K562 (cell line): Measurements from ENCODE around the gene ZNF672. TPM values are rescaled to one million over a fixed set of nuclear protein-coding genes. Genes with fewer than 3 reads are reported as not detected.

Source experiments
- CHD2 ChIP-seq: IDR thresholded peaks from 2 replicates; pipeline ENCODE4 v1.6.1; 2011; ENCODE audit warnings: low read depth, low read length
- IRF2 ChIP-seq: sonication (generic); formaldehyde crosslinking; IDR thresholded peaks from 2 replicates; pipeline ENCODE4 v1.8.1; 2022; ENCODE audit warnings: mild to moderate bottlenecking, missing genetic modification reagents
- ZNF282 ChIP-seq: sonication (generic); formaldehyde crosslinking; IDR thresholded peaks from 2 replicates; pipeline ENCODE4 v1.8.1; 2023; ENCODE audit warnings: missing genetic modification reagents
- ZNF408 ChIP-seq: fragments of 250-450 bp; sonication (Bioruptor Pico); IDR thresholded peaks from 2 replicates; pipeline ENCODE4 v1.4.0; 2020; ENCODE audit warnings: low read depth, mild to moderate bottlenecking, moderate library complexity
- polyA plus RNA-seq, 8 experiments: library from polyadenylated mRNA; depleted of rRNA in 4 of 8; stranded (reverse) in 5 of 8; unstranded in 3 of 8; fragments of >200 nt; fragmentation: Nextera tagmentation in 2 of 8; fragmentation: Illumina TruSeq in 1 of 8; extraction: Ambion mirVana in 2 of 8; extraction: Trizol in 1 of 8; gene quantifications; 2 replicates each; pipeline versions ENCODE4 v1.2.1 to v1.2.3, GENCODE V29; 2011 to 2014; ENCODE audit warnings: inconsistent platforms in 1 of 8, missing spikeins in 1 of 8
- total RNA-seq, 7 experiments: library from RNA; depleted of rRNA in 6 of 7; stranded (reverse); fragments of >200 nt in 6 of 7; fragmentation: Illumina TruSeq in 2 of 7; extraction: Trizol in 2 of 7; gene quantifications; 2 replicates each; pipeline versions ENCODE4 v1.2.1 to v1.2.3, GENCODE V29; 2011 to 2021; ENCODE audit warnings: low replicate concordance in 1 of 7
- TF ChIP-seq, protein P1 (sequence below): fragments of 450-650 bp; IDR thresholded peaks from 2 replicates; pipeline ENCODE4 v1.6.1; 2016; ENCODE audit warnings: low read depth
- TF ChIP-seq, protein P2 (sequence below): sonication (generic); formaldehyde crosslinking; IDR thresholded peaks from 2 replicates; pipeline ENCODE4 v1.8.0; 2022; ENCODE audit warnings: mild to moderate bottlenecking, missing genetic modification reagents, borderline replicate concordance
- TF ChIP-seq, protein P3 (sequence below): fragments of 250-450 bp; sonication (Bioruptor Pico); IDR thresholded peaks from 2 replicates; pipeline ENCODE4 v1.8.0; 2022; ENCODE audit warnings: moderate library complexity, mild to moderate bottlenecking, inconsistent platforms
- TF ChIP-seq, protein P4 (sequence below): IDR thresholded peaks from 3 replicates; pipeline ENCODE4 v1.6.1; 2011; ENCODE audit warnings: borderline replicate concordance, mild to moderate bottlenecking, moderate library complexity; ENCODE audit not compliant: insufficient read length; ENCODE audit errors: extremely low read depth

Gene ZNF672
- total and polyA plus RNA-seq, 9 of the 15 experiments (the other 6 are each of a cell fraction or from before 2014, with no cell fraction given), result 1.9 to 57.9 (median 24.1) TPM

DNA sequence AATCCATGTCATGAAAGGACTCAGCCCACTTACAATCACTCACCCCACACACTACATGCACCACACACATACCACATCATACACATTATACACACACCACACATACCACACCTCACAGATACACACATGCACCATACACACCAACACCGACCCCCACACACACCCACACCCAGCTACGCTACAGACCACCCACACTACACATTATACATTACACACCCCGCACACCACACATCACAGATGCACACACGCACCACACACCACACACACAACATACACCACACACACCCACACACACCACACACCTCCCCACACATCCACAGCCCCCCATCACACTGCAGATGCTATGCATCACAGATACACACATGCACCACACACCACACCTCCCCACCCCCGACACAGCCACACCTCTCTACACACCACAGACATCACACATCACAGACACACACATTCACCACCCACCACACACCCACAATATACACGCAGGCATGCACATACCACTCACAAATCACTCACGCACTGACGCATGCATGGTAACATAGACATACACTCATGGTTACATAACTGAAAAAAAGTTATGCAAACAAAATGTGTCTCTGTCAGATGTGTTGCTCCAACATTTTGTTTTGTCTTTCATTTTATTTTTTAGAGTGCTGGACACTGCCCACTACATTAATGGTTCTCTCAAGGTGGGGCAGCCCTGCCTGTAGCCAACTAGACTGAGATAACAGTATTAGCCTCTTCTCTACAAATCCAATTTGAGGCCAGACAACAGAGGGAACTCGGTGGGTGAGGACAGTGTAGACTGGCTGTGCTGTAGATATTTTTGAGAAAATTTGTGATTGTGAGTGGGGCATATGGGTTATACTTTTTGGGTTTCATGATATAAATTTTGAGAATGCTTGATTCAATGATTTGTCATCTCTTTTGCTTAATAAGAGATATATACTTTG is 52.8 kb downstream of the ZNF672 start (continued):
- TF ChIP-seq, protein P1, sequence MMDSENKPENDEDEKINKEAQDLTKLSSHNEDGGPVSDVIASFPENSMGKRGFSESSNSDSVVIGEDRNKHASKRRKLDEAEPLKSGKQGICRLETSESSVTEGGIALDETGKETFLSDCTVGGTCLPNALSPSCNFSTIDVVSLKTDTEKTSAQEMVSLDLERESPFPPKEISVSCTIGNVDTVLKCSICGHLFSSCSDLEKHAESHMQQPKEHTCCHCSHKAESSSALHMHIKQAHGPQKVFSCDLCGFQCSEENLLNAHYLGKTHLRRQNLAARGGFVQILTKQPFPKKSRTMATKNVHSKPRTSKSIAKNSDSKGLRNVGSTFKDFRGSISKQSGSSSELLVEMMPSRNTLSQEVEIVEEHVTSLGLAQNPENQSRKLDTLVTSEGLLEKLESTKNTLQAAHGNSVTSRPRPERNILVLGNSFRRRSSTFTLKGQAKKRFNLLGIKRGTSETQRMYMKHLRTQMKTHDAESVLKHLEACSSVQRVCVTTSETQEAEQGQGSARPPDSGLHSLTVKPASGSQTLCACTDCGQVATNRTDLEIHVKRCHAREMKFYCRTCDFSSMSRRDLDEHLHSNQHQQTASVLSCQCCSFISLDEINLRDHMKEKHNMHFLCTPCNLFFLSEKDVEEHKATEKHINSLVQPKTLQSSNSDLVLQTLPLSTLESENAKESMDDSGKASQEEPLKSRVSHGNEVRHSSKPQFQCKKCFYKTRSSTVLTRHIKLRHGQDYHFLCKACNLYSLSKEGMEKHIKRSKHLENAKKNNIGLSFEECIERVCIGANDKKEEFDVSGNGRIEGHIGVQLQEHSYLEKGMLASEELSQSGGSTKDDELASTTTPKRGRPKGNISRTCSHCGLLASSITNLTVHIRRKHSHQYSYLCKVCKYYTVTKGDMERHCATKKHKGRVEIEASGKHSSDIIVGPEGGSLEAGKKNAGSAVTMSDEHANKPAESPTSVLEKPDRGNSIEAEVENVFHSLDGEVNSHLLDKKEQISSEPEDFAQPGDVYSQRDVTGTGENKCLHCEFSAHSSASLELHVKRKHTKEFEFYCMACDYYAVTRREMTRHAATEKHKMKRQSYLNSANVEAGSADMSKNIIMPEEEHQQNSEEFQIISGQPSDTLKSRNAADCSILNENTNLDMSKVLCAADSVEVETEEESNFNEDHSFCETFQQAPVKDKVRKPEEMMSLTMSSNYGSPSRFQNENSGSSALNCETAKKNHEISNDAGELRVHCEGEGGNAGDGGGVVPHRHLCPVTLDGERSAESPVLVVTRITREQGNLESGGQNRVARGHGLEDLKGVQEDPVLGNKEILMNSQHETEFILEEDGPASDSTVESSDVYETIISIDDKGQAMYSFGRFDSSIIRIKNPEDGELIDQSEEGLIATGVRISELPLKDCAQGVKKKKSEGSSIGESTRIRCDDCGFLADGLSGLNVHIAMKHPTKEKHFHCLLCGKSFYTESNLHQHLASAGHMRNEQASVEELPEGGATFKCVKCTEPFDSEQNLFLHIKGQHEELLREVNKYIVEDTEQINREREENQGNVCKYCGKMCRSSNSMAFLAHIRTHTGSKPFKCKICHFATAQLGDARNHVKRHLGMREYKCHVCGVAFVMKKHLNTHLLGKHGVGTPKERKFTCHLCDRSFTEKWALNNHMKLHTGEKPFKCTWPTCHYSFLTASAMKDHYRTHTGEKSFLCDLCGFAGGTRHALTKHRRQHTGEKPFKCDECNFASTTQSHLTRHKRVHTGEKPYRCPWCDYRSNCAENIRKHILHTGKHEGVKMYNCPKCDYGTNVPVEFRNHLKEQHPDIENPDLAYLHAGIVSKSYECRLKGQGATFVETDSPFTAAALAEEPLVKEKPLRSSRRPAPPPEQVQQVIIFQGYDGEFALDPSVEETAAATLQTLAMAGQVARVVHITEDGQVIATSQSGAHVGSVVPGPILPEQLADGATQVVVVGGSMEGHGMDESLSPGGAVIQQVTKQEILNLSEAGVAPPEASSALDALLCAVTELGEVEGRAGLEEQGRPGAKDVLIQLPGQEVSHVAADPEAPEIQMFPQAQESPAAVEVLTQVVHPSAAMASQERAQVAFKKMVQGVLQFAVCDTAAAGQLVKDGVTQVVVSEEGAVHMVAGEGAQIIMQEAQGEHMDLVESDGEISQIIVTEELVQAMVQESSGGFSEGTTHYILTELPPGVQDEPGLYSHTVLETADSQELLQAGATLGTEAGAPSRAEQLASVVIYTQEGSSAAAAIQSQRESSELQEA, result peak; percentile 49; the same call in 1 of the 2 replicates
- TF ChIP-seq CHD2, result no peak
- TF ChIP-seq, protein P2, sequence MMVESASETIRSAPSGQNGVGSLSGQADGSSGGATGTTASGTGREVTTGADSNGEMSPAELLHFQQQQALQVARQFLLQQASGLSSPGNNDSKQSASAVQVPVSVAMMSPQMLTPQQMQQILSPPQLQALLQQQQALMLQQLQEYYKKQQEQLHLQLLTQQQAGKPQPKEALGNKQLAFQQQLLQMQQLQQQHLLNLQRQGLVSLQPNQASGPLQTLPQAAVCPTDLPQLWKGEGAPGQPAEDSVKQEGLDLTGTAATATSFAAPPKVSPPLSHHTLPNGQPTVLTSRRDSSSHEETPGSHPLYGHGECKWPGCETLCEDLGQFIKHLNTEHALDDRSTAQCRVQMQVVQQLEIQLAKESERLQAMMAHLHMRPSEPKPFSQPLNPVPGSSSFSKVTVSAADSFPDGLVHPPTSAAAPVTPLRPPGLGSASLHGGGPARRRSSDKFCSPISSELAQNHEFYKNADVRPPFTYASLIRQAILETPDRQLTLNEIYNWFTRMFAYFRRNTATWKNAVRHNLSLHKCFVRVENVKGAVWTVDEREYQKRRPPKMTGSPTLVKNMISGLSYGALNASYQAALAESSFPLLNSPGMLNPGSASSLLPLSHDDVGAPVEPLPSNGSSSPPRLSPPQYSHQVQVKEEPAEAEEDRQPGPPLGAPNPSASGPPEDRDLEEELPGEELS (CRISPR knock-in tag), result no peak; the same call in 1 of the 2 replicates
- no peak for TF ChIP-seq IRF2 (CRISPR knock-in tag)
- no peak for TF ChIP-seq ZNF282
- TF ChIP-seq, protein P3, sequence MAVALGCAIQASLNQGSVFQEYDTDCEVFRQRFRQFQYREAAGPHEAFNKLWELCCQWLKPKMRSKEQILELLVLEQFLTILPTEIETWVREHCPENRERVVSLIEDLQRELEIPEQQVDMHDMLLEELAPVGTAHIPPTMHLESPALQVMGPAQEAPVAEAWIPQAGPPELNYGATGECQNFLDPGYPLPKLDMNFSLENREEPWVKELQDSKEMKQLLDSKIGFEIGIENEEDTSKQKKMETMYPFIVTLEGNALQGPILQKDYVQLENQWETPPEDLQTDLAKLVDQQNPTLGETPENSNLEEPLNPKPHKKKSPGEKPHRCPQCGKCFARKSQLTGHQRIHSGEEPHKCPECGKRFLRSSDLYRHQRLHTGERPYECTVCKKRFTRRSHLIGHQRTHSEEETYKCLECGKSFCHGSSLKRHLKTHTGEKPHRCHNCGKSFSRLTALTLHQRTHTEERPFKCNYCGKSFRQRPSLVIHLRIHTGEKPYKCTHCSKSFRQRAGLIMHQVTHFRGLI (CRISPR knock-in tag), result no peak
- TF ChIP-seq, protein P4, sequence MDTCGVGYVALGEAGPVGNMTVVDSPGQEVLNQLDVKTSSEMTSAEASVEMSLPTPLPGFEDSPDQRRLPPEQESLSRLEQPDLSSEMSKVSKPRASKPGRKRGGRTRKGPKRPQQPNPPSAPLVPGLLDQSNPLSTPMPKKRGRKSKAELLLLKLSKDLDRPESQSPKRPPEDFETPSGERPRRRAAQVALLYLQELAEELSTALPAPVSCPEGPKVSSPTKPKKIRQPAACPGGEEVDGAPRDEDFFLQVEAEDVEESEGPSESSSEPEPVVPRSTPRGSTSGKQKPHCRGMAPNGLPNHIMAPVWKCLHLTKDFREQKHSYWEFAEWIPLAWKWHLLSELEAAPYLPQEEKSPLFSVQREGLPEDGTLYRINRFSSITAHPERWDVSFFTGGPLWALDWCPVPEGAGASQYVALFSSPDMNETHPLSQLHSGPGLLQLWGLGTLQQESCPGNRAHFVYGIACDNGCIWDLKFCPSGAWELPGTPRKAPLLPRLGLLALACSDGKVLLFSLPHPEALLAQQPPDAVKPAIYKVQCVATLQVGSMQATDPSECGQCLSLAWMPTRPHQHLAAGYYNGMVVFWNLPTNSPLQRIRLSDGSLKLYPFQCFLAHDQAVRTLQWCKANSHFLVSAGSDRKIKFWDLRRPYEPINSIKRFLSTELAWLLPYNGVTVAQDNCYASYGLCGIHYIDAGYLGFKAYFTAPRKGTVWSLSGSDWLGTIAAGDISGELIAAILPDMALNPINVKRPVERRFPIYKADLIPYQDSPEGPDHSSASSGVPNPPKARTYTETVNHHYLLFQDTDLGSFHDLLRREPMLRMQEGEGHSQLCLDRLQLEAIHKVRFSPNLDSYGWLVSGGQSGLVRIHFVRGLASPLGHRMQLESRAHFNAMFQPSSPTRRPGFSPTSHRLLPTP, result no peak
- no peak for TF ChIP-seq ZNF408 (CRISPR knock-in tag)
